MCF 10A (cell line): Measurements from ENCODE around the gene CFTR. TPM values are rescaled to one million over a fixed set of nuclear protein-coding genes. Genes with fewer than 3 reads are reported as not detected.

Experiments
- BruUV-seq: library from RNA; stranded (reverse); fragments of 400-500 nt; replicated peaks from 2 replicates; lab custom pipeline; 2021; lab: Mats Ljungman, UMichigan
- CTCF ChIA-PET: fragments of 300-600 bp; sonication (Branson Sonifier 250); formaldehyde crosslinking; extraction: SDS; loops from one replicate; lab custom pipeline; 2021; ENCODE audit warnings: antibody characterized with exemption, inconsistent platforms; lab: Yijun Ruan, JAX
- POLR2A ChIA-PET: fragments of 300-600, 350-650 bp; sonication (Branson Sonifier 250); formaldehyde crosslinking; extraction: SDS; loops from one replicate; lab custom pipeline; 2020; ENCODE audit warnings: antibody characterized with exemption, inconsistent platforms; lab: Yijun Ruan, JAX
- DNase-seq: peaks from one replicate; pipeline ENCODE4 v3.0.0-alpha.2; 2018; ENCODE audit not compliant: unreplicated experiment
- H3K27ac Mint-ChIP-seq: one replicate; pipeline ENCODE4 v1.8.0; 2022; ENCODE audit warnings: mild to moderate bottlenecking, low read depth, mixed read lengths; ENCODE audit not compliant: unreplicated experiment
- H3K27me3 Mint-ChIP-seq: one replicate; pipeline ENCODE4 v1.8.0; 2022; ENCODE audit warnings: mixed read lengths; ENCODE audit not compliant: insufficient read depth, unreplicated experiment
- H3K36me3 Mint-ChIP-seq: one replicate; pipeline ENCODE4 v1.8.0; 2022; ENCODE audit warnings: mild to moderate bottlenecking, moderate library complexity, mixed read lengths; ENCODE audit not compliant: insufficient read depth, unreplicated experiment
- H3K4me1 Mint-ChIP-seq: one replicate; pipeline ENCODE4 v1.8.0; 2022; ENCODE audit warnings: mixed read lengths; ENCODE audit not compliant: insufficient read depth, unreplicated experiment
- H3K4me3 Mint-ChIP-seq: one replicate; pipeline ENCODE4 v1.8.0; 2022; ENCODE audit warnings: mild to moderate bottlenecking, moderate library complexity, mixed read lengths; ENCODE audit not compliant: unreplicated experiment
- H3K9me3 Mint-ChIP-seq: one replicate; pipeline ENCODE4 v1.8.0; 2022; ENCODE audit warnings: mixed read lengths; ENCODE audit not compliant: unreplicated experiment
- CTCF ChIP-seq: fragments of 200-600 bp; IDR thresholded peaks from one replicate; pipeline ENCODE4 v1.8.0; 2022; ENCODE audit warnings: antibody characterized with exemption, mild to moderate bottlenecking; ENCODE audit not compliant: unreplicated experiment
- intact Hi-C: fragments of 100-400 bp; cut with micrococcal nuclease; formaldehyde crosslinking; loops from 2 replicates; pipeline ENCODE4 v1.14.1; 2022
- total RNA-seq: library from RNA; stranded (reverse); gene quantifications from 2 replicates; pipeline ENCODE4 v1.2.3, GENCODE V29; 2022

CFTR gene
- total RNA-seq, 1 experiment from 2014 or later = not detected

- no peak overlapping the region for H3K27ac Mint-ChIP-seq
- intact Hi-C loops = no loop called here
- no peaks in the 10 kb centered on the region for H3K9me3 Mint-ChIP-seq
- no peak for DNase-seq
- no peaks in the 10 kb centered on the region for H3K36me3 Mint-ChIP-seq
- BruUV-seq = no TSS peak
- H3K4me3 Mint-ChIP-seq = no peak overlapping the region
- TF ChIP-seq CTCF = no peak
- peaks cover 64% of the 10 kb centered on the region for H3K27me3 Mint-ChIP-seq
- ChIA-PET POLR2A (no interaction called here), CTCF (no interaction called here)
- no peaks in the 10 kb centered on the region for H3K4me1 Mint-ChIP-seq
Observed at GRCh38 chr7:117605712-117606111, 125.9 kb downstream of the CFTR start.

- Mint-ChIP-seq H3K4me3 (no peak overlapping the region), H3K36me3 (no peaks in the 10 kb centered on the region), H3K27ac (no peak overlapping the region), H3K4me1 (no peaks in the 10 kb centered on the region), H3K27me3 (peaks cover 64% of the 10 kb centered on the region), H3K9me3 (no peaks in the 10 kb centered on the region)
- ChIA-PET CTCF (no interaction called here), POLR2A (no interaction called here)
- DNase-seq = no peak
- intact Hi-C loops = no loop called here
- no peak for TF ChIP-seq CTCF
- no TSS peak for BruUV-seq
Observed at GRCh38 chr7:117606132-117606531, 126.3 kb downstream of the CFTR start.

- no peak for TF ChIP-seq CTCF
- intact Hi-C loops = no loop called here
- CTCF ChIA-PET = interaction anchor here (0.5 kb wide), 1 partner anchor 487 kb away, joined by 3 read pairs; no protein-coding TSS in a partner anchor
- Mint-ChIP-seq H3K9me3 (no peaks in the 10 kb centered on the region), H3K4me3 (no peak overlapping the region), H3K27me3 (peaks cover 52% of the 10 kb centered on the region), H3K36me3 (no peaks in the 10 kb centered on the region), H3K4me1 (no peaks in the 10 kb centered on the region), H3K27ac (no peak overlapping the region)
- no peak for DNase-seq
- POLR2A ChIA-PET = interaction anchor here (0.7 kb wide), 1 partner anchor 11 kb away, joined by 3 read pairs; no protein-coding TSS in a partner anchor
- BruUV-seq = no TSS peak
Observed at GRCh38 chr7:117610396-117610795, 130.6 kb downstream of the CFTR start.

- CTCF ChIA-PET = no interaction called here
- TF ChIP-seq CTCF = no peak
- Mint-ChIP-seq H3K27me3 (peaks cover 51% of the 10 kb centered on the region), H3K4me1 (no peaks in the 10 kb centered on the region), H3K9me3 (no peaks in the 10 kb centered on the region), H3K4me3 (no peak overlapping the region), H3K27ac (no peak overlapping the region), H3K36me3 (no peaks in the 10 kb centered on the region)
- no TSS peak for BruUV-seq
- DNase-seq = no peak
- intact Hi-C loops = no loop called here
- POLR2A ChIA-PET = no interaction called here
Observed at GRCh38 chr7:117612637-117613036, 132.8 kb downstream of the CFTR start.
